ENCODE data around the gene CMTM4. TPM values are rescaled to one million over a fixed set of nuclear protein-coding genes. Genes with fewer than 3 reads are reported as not detected.

Gene CMTM4
- total and polyA plus RNA-seq, 11 donors: 4.5 to 22.5 (median 12.2) TPM

DNA sequence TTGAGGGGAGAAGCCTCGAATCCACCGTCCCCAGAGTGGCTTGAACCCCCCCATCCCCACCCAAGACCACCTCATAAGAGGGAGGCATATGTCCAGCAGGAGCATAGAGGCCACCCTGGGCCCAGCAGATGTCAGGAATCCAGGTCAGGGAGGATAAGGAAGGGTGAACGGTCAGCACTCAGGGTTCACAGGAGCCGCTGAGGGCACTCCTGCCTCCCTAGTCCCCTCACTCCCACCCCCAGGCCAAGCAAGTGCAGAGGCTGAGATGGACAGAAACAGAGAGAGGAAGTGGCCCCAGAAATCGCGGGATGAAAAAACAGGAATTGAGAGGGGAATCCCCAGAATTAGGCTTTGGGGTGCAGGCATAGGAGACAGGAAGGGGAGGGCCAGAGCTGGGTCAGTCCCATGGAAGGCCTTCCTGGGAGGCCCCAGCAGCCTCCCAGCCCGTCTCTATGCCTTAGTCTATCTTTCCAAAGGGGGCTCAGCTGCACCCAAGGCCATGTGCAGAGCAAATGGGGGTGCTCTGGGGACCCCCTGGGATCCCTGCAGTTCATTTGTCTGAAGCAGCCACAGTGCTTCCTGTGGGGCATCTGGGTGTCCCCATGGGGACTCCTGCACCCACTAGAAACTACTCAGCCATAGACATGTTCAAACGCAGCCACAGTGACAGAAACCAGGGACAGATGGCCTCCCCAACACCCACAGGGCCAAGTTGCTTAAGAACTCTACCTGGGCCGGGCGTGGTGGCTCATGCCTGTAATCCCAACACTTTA lies 90.4 kb downstream of the CMTM4 start:
- Histone ChIP-seq H3K27me3 (no peaks in the 10 kb centered on the region), H3K9me3 (no peaks in the 10 kb centered on the region), H3K27ac (peak overlapping the region; percentile 88 to 98 (median 94)), H3K4me3 (peak overlapping the region; percentile 59 to 97 (median 84)), H3K36me3 (peaks cover 0 to 27% (median 21%) of the 10 kb centered on the region in 9 donors), H3K4me1 (peaks cover 0 to 43% (median 22%) of the 10 kb centered on the region in 12 donors)
- ATAC-seq: no peak
- intact Hi-C loops (cut with DNase I): loop anchor here in 9 of 10 donors (2.0 to 10.0 kb wide), 12 partner anchors 51 to 266 kb away; partner anchors contain the start of genes CKLF (in 5 of the 9) and TK2 (in 3 of the 9)
- TF ChIP-seq POLR2A (IDR thresholded peaks at IDR 0.05): no peak
- TF ChIP-seq, protein P1, sequence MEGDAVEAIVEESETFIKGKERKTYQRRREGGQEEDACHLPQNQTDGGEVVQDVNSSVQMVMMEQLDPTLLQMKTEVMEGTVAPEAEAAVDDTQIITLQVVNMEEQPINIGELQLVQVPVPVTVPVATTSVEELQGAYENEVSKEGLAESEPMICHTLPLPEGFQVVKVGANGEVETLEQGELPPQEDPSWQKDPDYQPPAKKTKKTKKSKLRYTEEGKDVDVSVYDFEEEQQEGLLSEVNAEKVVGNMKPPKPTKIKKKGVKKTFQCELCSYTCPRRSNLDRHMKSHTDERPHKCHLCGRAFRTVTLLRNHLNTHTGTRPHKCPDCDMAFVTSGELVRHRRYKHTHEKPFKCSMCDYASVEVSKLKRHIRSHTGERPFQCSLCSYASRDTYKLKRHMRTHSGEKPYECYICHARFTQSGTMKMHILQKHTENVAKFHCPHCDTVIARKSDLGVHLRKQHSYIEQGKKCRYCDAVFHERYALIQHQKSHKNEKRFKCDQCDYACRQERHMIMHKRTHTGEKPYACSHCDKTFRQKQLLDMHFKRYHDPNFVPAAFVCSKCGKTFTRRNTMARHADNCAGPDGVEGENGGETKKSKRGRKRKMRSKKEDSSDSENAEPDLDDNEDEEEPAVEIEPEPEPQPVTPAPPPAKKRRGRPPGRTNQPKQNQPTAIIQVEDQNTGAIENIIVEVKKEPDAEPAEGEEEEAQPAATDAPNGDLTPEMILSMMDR (IDR thresholded peaks at IDR 0.05): no peak
- peak in 1 of 5 donors; percentile 34 for DNase-seq
- WGBS, 4 donors: 51 to 68% (median 62%) methylated on average over 10 of the region's 10 CpGs

DNA sequence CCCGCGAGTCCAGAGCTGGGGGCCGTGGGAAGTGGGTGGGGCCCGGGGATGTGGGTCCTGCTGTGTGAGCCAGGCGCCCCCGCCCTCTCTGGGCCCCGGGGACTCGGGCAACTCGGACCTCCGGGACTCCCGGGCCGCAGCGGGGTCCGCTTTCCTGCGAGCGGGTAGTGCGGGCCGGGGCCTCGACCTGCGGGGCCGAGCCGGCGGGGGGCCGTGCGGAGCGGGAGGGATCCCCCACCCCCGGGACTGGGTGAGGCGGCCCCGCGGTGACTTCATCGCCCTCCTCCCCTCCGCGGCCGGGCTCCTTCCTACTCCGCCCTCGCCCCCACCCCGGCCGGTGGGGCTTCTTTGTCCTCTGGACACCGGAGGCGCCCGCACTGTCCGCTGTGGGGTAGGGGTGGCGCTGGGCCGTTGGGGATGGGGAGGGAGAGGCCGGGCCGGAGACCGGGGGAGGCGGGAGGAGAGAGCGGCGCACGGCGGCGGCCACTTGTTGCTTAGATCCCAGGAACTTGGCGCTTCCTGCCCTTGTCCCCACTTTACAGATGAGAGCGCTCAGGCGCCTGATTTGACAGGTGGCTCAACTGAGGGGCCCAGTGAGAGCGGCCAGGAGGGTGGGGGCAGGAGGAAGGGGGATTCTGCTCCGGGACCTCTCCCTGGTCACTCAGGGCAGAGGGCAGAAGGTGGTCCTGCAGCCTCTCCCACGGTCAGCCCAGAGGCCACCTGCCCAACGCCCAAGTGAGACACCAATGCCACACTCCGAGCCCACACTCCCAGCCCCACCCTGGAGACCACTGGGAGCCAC lies 91.2 kb downstream of the CMTM4 start:
- Histone ChIP-seq H3K9me3 (no peaks in the 10 kb centered on the region), H3K27me3 (no peaks in the 10 kb centered on the region), H3K36me3 (peaks cover 0 to 19% (median 13%) of the 10 kb centered on the region in 9 donors), H3K27ac (peak overlapping the region; percentile 88 to 98 (median 94)), H3K4me1 (peaks cover 0 to 43% (median 22%) of the 10 kb centered on the region in 12 donors), H3K4me3 (peak overlapping the region; percentile 59 to 97 (median 84))
- TF ChIP-seq POLR2A (IDR thresholded peaks at IDR 0.05): peak in 1 of 2 donors; percentile 6
- TF ChIP-seq, protein P1 (IDR thresholded peaks at IDR 0.05): peak in 1 of 12 donors; percentile 29
- 12 to 19% (median 13%) methylated on average over 10 to 61 of the region's 61 CpGs for WGBS, 4 donors
- intact Hi-C loops (cut with DNase I): loop anchor here in 9 of 10 donors (2.0 to 10.0 kb wide), 12 partner anchors 51 to 267 kb away; partner anchors contain the start of genes CKLF (in 5 of the 9) and TK2 (in 3 of the 9)
- ATAC-seq (peak; percentile 25 to 70 (median 62)), DNase-seq (peak; percentile 74 to 86 (median 79))

DNA sequence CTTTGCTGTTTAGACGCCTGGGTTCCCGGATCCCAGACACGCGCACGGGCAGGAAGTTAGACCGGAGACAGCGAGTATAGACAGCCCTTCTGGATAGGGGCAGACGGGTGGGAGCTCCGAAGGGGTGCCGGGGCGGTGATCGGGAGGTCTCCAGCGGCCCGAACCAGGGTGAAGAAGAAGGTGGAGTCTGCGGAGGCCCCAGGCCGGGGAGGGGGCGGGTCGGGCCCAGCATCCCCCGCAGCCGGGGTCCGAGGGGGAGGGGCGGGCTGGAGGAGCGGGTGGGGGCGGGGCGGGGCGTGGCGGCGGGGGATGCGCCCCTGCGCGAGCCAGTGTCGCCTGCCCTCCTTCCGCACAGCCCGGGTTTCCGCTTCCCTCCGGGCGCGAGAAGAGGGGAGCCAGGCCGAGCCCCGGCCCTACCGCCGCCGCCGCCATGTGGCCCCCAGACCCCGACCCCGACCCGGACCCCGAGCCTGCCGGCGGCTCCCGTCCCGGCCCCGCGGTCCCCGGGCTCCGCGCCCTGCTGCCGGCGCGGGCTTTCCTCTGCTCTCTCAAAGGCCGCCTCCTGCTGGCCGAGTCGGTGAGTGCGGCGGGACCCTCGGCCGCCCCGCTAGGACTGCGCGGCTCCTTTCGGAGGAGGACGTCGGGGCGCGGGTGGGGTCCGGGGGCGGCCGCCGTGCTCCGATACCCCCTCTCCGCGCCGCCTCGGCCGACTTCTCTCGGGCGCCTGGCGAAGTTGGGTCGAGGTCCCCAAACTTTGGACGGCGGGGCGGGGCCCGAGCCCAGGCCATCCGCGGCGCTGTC lies 92.0 kb downstream of the CMTM4 start, which contains the start of gene CMTM3:
TSS of gene CMTM3 (plus strand) at position 329 of the 801 bp plus-strand sequence. CDS start at position 431, 102 bp downstream.
- Histone ChIP-seq H3K9me3 (no peaks in the 10 kb centered on the region), H3K27ac (peak within 1 kb of the TSS; percentile 88 to 98 (median 94)), H3K27me3 (no peaks in the 10 kb centered on the region), H3K36me3 (peaks cover 0 to 11% (median 5%) of the 10 kb centered on the region in 9 donors), H3K4me1 (peaks cover 0 to 43% (median 22%) of the 10 kb centered on the region in 12 donors), H3K4me3 (peak within 1 kb of the TSS; percentile 59 to 97 (median 84))
- ATAC-seq (peak; percentile 5 to 72 (median 40)), DNase-seq (peak; percentile 62 to 89 (median 73))
- WGBS, 4 donors: 1 to 3% (median 1%) methylated on average over 15 to 95 of the region's 96 CpGs
- TF ChIP-seq POLR2A (IDR thresholded peaks at IDR 0.05): peak in 1 of 2 donors; percentile 8
- TF ChIP-seq, protein P1 (IDR thresholded peaks at IDR 0.05): peak; percentile 52 to 88 (median 77)
- intact Hi-C loops (cut with DNase I): loop anchor here in 9 of 10 donors (2.0 to 10.0 kb wide), 13 partner anchors 42 to 268 kb away; partner anchors contain the start of genes CKLF (in 6 of the 9) and TK2 (in 4 of the 9)
